Amniotic epithelial cell (primary cell): ENCODE measurements around the gene TF.
A peak's percentile ranks its signal among the peaks of the same experiment; 100 is the strongest.
"Not testable (repeated sequence)": the region's sequence is repeated elsewhere in the genome, so short reads cannot be mapped to it uniquely, and the experiment has no call there.

ENCODE experiments used
- DNase-seq: peaks from one replicate; pipeline ENCODE4 v3.0.0-alpha.2; 2010; ENCODE audit warnings: low read depth

Gene TF

GRCh38 chr3:133765256-133765655 lies 19.1 kb downstream of the TF start:
- DNase-seq: no peak

- no peak for DNase-seq
Measured at GRCh38 chr3:133767607-133768006, 21.4 kb downstream of the TF start.

- DNase-seq: no peak
Measured at GRCh38 chr3:133769536-133769935, 23.3 kb downstream of the TF start.

GRCh38 chr3:133773732-133774131 lies 27.5 kb downstream of the TF start:
- DNase-seq: no peak

GRCh38 chr3:133775309-133775708 lies 29.1 kb downstream of the TF start:
- no peak for DNase-seq

GRCh38 chr3:133775835-133776234 lies 29.6 kb downstream of the TF start:
- DNase-seq: no peak

GRCh38 chr3:133776794-133777438 lies 30.7 kb downstream of the TF start:
- DNase-seq: no peak

- no peak for DNase-seq
Measured at GRCh38 chr3:133777807-133778568, 31.8 kb downstream of the TF start.

- DNase-seq: no peak
Measured at GRCh38 chr3:133779626-133780203, 33.5 kb downstream of the TF start.

- DNase-seq: not testable (repeated sequence)
Measured at GRCh38 chr3:133780756-133781155, 34.6 kb downstream of the TF start.

GRCh38 chr3:133781570-133781969 lies 35.4 kb downstream of the TF start:
- no peak for DNase-seq

GRCh38 chr3:133782454-133782853 lies 36.3 kb downstream of the TF start:
- DNase-seq: no peak

GRCh38 chr3:133783762-133784161 lies 37.6 kb downstream of the TF start:
- DNase-seq: no peak

- DNase-seq: no peak
Measured at GRCh38 chr3:133788024-133788423, 41.8 kb downstream of the TF start.

- peak; percentile 10 for DNase-seq
Measured at GRCh38 chr3:133792171-133792763, 46.1 kb downstream of the TF start.

- DNase-seq: peak; percentile 40
Measured at GRCh38 chr3:133797396-133798105, 51.4 kb downstream of the TF start.

- DNase-seq: peak; percentile 52
Measured at GRCh38 chr3:133799794-133800585, 53.8 kb downstream of the TF start.

- DNase-seq: no peak
Measured at GRCh38 chr3:133803469-133803868, 57.3 kb downstream of the TF start.

- DNase-seq: no peak
Measured at GRCh38 chr3:133804896-133805295, 58.7 kb downstream of the TF start.

- no peak for DNase-seq
Measured at GRCh38 chr3:133805384-133805701, 59.1 kb downstream of the TF start.

- DNase-seq: peak; percentile 86
Measured at GRCh38 chr3:133805702-133806475, 59.7 kb downstream of the TF start, which contains the start of gene SRPRB. TSS of gene SRPRB (plus strand) at chr3:133805815. CDS start at chr3:133805849, 34 bp downstream.
